Measurements from ENCODE around the gene PLET1. TPM values are rescaled to one million over a fixed set of nuclear protein-coding genes. Genes with fewer than 3 reads are reported as not detected.

The PLET1 gene
- total RNA-seq, 1 donor from 2014 or later: not detected

DNA sequence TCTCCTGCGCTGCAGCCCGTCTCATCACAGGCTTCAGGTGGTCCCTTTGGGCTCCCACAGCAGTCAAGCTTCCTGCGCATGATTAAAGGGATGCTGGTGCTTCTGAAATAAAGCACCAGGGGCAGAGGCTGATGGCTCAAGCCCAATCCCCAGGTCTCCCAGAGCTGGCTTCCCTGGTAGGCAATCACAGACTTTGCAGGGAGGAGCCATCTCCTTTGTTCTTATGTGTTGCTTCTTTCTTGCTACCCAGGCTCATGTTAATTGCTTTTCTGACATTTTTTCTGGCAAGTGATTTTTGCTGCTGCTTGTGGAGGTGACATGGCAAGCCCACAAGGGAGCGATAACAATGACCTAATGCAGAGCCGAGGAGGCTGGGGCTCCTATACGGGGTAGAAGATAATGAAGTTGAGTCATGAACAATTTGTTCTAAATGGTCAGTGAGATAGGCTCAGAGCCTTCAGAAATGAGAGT lies 25.2 kb upstream of the PLET1 start:
- DNase-seq (ENCODE audit: extremely low read depth, low read depth, low spot score): no peak

DNA sequence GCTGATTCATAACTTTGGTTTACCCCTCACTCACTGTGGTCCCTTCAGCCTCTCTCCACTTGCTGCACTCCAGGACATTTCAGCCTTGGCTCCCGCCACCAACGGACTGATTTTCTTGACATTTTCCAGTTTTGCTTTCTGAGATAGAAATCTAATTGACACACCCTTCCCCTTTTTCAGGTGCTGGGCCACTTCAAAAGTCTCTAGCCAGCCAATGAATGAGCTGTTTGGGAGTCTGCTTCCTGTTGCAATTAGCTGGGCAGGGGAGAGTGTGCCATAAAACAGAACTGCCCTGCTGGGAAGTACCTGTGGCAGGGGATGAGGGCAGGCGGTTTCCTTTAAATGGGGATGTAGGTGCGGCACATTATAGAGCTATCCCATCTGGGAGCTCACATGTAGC lies 21.1 kb upstream of the PLET1 start:
- no peak for DNase-seq (ENCODE audit: extremely low read depth, low read depth, low spot score)

DNA sequence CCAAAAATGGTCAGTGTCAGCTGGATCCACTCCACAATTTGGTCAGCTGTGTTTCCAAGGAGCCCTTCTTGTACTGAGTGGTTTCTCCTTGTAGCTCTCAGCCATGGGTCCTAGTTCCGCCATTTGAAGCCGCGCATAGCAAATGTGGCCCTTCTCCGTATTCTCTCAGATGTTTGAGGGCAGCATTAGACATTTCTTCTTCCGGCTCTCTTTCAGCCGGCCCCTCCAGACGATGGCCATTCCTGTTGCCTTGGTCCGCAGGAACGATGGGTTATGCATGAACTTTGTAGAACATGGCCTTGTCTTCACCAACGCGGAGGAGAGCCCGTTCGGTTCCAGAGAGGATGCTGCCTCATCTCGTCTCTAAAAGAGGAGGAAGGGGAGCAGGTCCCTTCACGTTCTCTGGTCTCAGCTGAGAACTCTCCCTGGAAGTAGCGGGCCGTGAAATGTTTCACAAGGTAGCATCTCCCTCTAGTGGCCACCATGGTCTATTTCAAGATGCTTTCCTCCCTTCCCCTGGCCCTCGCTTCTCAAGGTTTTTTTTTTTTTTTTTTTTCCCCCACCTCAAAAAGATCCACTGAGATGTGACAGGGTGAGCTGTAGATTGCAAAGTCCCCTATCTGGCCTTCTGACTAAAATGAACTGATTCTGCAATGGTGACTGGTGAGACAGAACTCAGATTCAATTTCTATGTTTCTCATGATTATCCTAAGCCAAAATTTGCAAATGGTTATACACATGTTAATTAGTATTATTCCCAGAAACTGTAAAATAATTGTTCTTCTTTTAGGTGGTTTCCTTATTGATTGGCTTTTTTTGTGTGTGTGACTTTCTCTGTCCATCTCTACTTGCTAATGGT lies 19.8 kb upstream of the PLET1 start:
- peak; percentile 51 for DNase-seq (ENCODE audit: extremely low read depth, low read depth, low spot score)

DNA sequence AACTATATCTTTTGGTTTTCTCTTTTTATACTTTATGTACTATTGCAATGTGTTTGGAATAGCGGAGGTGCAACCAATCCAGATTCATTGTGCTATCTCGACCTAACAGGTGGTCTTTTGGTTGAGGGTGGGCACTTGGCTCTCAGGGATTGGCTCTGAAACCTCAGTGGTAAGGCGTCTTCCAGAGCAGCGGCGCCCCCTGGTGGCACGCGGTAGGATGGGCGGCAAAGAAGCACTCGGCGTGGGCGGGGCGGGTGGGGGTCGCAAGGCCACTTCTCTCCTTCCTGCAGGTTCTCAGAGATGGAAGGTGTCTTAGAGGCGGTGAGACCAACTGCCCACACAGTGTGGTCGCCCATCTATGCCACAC lies 19.2 kb upstream of the PLET1 start:
- no peak for DNase-seq (ENCODE audit: extremely low read depth, low read depth, low spot score)

DNA sequence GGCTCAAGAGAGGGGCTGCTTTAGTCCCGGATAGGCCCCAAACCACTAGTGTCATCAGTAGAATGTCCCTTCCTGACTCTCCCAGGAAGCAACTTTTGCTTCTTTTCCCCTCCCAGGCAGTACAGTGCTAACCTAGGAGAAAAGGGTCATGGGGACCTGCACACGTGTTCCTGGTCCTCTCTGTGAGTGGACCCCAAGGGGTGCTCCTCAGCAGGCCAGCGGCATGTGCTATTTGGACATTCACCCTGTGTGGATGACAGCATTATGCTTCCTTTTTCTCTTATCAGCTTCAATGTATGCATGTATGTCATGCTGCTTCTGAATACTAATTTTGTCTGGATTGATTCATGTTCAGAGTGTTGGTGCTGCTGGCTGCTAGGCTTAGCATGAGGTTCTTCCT lies 18.1 kb upstream of the PLET1 start:
- no peak for DNase-seq (ENCODE audit: extremely low read depth, low read depth, low spot score)

DNA sequence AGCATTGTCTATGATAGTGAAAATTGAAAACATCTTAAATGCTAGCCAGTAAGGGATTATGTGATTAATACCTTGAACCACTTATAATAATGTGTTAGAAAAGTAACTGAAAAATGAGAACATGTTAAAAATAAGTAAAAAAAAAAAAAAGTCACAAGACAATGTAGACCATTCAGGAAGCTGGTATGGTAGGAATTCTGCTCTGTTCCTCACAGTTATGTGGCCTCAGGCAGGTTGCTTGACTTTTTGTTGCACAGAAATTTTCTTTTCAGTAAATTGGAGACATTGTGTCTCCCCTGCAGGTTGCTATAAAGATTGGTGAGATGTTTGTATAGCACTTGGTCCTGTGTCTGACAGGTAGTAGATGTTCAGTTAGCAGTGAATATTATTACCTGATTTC lies 17.3 kb upstream of the PLET1 start:
- DNase-seq (ENCODE audit: extremely low read depth, low read depth, low spot score): no peak

DNA sequence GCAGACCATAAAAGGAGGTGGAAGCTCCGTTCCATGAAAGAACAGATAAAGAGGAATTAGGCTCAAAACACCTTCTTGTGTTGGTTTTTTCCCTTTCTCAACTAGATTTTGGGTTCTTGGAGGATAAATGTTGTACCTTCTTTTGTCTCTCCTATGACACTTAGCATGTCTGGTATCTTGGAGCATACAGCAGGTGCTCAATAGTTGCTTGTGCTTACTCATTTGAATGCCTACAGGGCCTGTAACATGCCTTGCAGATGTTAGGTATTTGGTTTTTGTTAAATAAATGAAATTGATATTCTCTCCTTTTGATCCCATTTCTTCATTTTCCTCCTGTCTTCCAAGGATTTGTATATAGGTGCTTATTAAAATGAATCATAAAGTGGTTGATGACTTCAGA lies 16.4 kb upstream of the PLET1 start:
- DNase-seq (ENCODE audit: extremely low read depth, low read depth, low spot score): no peak

DNA sequence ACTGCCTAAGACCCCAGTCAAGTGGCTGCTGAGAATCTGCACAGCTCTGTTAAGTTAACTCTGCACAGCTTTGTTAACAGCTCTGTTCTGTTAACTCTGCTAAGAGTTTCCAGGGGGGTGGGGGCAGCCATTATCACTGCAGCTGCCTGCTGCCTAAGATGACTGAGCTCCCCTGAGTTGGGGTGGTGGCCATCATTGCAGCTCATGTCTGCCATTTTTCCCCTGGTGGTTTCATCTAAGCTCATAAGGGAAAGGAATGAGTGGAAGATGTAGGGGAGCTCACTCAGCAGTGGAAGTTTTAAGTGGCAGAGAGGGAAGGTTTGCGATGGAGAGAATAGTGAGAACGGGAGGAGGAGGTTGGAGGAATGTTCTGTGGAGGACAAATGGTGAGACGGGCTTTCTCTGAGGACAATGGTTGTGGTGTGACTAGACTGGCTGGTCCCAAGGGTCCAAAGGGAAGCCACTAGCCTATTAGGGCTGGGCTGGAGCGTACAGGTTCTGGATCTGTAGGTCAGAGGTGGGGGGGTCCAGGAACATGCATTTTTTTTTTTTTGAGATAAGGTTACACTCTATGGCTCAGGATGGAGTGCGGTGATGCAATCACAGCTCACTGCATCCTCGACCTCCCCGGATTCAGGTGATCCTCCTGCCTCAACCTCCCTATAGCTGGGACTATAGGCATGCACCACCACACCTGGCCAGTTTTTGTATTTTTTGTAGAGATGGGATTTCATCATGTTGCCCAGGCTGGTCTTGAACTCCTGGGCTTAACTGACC lies 13.5 kb upstream of the PLET1 start:
- DNase-seq (ENCODE audit: extremely low read depth, low read depth, low spot score): no peak

DNA sequence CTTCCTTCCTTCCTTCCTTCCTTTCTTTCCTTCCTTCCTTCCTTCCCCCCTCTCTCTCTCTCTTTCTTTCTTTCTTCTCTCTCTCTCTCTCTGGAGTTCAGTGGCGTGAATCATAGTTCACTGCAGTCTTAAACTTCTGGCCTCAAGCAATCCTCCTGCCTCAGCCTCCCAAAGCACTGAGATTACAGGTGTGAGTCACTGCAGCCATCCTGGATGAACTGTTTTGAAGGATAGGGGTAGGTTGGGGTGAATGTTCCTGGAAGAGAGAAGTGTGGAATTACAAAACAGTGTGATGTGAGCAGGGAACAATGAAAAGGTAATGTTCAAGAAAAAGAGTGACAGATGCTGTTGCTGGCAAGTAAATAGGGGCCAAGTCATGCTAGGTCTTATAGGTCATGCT lies 12.4 kb upstream of the PLET1 start:
- DNase-seq (ENCODE audit: extremely low read depth, low read depth, low spot score): no peak

DNA sequence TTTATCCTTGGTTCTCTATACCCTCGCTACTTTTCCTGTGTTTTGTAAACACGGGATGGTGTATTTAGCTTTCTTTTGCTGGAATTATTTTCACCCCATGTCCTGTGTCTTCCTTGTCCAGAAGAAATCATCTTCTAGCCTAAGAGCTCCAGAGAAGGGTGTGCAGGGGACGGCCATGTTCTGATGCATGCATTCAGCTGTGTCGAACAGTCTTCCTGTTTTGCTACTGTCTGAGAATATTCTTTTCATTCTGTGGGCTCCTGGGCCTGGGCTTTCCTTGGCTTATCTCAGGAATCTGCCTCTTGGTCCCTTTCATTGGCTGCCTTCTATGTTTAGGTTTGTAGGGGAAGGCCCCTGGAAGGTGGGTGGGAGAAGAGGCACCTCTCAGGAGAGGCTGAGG lies 10.6 kb upstream of the PLET1 start:
- DNase-seq (ENCODE audit: extremely low read depth, low read depth, low spot score): no peak

DNA sequence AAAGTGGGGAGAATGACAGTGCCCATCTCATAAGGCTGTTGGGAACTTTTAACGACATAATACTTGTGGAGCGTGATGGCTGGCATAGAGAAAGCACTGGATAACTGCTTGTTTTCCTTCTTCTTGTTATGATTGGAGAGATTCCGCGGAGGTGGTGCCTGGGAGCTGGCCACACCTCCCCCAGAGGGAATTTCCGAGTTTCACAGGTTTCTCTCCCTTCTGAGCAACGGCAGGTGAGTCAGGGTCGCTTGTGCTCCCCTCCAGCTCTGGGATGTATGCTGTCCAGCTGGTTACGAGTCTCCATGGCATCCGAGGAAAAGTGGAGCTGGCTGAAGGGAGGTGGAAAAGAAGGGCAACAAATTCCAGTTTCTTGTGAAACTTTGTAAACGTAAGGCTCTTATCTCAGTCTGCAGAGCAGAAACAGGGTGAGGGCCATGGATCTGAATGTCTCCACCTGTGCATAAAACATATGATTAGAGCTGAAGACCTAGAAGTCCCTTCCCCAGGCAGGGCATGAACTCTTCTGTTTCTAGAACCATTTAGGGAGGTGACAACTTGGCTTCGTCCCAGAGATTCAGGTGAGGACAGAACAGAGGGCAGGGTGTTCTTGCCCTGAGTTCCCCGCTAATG lies 10.0 kb upstream of the PLET1 start:
- DNase-seq (ENCODE audit: extremely low read depth, low read depth, low spot score): no peak

DNA sequence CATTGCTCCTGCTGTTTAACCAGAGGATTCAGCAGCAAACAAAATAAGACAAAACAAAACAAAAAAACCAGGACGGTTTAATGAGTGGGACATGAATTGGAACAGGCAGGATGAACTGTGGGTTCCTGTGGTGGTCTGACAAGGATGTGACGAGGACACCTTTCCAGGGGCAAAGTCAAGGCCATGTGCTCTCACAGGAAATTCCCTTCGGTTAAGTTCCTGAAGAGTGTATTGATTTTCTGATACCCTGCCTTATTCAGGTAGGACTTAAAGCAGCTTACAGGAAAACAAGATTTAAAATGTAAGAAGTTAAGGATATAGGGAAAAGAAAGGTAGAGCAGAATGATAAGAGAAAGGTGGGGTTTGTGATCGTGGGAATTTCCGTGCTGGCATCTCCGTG lies 8.5 kb upstream of the PLET1 start:
- no peak for DNase-seq (ENCODE audit: extremely low read depth, low read depth, low spot score)

DNA sequence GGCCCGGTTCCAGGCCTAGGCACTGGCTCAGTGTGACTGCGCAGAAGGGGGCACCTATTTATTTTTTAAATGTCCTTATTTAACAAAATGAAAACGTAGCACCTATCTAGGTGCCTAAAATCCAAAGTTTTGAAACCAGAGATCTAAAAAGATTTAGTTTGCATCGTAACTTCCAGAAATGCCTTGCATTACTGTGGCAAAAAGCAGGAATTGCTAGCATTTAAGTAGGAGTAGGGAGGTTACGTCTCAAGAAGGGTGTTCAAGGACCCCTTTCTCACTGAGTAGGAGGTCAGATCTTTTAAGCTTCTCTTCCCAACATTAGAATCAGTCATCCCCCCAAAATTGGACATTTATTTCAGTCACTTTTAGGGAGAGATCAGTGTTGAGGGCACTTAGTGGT lies 7.7 kb upstream of the PLET1 start:
- DNase-seq (ENCODE audit: extremely low read depth, low read depth, low spot score): no peak

DNA sequence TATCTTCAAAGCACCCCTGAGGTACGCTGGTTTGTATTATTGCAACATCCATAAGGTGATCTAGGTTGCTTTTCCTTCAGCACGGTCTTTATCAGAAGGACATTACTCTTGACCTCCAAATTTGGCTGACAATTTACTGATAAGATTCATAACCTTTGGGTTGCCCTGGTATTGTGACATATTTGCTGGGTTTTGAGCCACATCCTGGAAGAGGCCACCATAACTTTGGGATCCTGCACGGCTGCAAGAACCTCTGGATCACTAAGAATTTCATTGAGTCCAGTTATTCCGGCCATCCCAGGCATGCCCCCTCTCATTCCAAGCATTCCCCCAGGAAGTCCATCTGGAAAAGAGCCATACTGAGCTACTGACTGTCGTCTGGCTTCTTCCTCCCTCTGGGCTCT lies 6.5 kb upstream of the PLET1 start:
- no peak for DNase-seq (ENCODE audit: extremely low read depth, low read depth, low spot score)

DNA sequence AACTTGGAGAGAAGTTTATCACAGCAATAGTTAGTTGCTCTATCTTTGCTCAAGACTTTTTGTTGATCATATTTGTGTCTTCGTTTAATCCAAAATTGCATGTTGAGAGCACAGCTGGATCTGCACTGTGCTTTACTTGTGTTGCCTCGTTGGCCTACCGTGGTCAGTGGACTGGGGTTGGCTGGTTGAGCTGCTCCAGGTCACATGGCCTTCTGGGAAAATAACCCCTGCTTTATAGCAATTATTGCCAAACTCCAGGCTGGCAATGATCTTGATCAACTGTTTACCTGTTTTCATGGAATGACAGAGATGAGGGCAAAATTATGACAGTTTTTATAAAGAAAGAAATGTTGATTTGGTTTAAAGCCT lies 5.7 kb upstream of the PLET1 start:
- DNase-seq (ENCODE audit: extremely low read depth, low read depth, low spot score): no peak

DNA sequence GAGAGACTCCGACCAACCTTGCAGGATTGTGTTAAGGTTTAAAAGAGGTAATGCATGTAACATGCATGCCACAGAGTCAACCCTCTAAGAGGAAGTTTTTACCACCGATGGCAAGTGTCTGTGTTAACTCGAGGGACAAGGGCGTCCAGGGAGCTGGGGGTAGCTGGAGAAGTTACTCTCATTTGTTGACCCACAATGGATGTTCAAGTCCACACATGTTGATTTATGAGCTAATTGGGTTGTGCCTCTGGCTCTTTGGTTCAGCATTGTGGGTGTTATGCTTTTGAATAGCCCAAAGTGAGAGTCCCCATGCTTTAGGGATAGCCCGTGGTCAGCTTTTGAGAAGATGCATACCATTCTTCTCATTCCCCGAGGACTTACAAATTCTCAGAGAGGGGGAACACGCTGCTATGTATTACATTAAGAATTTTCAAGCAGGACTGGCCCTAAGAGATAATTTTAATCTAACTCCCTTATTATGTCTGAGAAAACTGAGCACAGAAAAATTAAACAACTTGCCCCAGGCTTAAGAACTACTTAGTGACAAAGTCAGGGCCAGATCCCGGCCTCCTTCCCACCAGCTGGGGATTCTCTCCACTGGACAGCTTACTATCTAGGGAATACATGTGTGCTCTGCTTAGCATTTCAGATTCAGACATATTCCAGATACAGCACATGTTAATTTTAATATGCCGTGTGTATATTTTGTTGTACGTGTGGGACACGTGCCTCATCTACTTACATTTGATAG lies 5.2 kb upstream of the PLET1 start:
- no peak for DNase-seq (ENCODE audit: extremely low read depth, low read depth, low spot score)

DNA sequence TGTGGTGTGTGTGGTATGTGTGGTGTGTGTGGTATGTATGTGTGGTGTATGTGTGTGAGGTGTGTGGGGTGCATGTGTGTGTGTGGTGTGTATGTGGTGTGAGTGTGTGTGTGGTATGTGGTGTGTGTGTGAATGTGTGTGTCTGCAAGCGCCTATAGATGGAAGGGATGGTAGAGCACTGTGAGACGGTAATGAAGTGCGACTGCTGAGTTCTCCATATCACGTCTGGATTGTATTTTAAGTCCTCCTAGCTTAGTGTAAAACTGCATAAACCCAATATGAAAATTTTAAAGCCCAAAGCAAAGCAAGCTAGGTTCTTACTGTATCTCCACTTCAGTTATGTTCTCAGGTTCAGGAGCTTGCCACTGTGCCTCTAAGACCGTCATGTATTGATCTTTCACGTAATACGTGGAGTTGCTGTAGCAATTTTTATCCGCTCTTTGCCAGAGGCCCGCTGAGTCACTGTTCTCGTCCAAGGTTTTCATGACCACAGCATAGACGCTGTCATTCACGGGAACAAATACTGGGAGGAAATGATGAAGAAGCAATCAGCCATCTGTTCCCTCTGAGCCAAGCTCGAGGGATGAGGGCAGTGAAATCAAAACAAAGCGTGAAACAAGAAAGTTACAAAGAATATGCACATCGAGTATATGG lies 5.5 kb downstream of the PLET1 start:
- peak; percentile 55 for DNase-seq (ENCODE audit: extremely low read depth, low read depth, low spot score)

DNA sequence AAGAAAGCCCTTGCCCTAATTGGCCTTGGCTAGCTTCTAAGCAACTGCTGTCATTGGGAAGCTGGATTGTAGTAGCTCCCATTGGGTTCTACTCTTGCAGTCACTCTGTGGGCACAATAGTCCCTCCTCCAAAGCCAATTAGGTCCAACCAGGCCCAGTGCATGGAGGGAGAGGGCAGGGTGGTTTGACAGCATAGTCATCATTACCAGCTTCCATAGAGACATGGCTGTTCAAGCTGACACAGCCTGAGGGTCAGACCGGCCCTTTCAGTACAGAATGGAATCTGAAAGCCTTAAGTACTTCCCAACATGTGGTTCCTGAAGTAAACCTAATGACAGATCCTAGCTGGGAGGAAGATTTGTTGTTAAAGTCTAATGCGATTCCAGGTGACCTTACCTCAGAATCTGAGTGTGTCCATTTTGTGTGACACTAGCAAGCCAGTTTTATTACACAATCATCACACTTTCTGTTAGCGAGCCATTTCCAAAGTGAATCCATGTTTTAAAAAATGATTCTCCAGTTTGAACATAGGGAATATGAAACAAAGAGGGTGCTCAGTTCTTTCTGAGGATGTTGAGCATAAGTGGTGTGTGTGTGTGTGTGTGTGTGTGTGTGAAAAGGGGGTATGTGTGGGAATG lies 6.9 kb downstream of the PLET1 start:
- DNase-seq (ENCODE audit: extremely low read depth, low read depth, low spot score): no peak

DNA sequence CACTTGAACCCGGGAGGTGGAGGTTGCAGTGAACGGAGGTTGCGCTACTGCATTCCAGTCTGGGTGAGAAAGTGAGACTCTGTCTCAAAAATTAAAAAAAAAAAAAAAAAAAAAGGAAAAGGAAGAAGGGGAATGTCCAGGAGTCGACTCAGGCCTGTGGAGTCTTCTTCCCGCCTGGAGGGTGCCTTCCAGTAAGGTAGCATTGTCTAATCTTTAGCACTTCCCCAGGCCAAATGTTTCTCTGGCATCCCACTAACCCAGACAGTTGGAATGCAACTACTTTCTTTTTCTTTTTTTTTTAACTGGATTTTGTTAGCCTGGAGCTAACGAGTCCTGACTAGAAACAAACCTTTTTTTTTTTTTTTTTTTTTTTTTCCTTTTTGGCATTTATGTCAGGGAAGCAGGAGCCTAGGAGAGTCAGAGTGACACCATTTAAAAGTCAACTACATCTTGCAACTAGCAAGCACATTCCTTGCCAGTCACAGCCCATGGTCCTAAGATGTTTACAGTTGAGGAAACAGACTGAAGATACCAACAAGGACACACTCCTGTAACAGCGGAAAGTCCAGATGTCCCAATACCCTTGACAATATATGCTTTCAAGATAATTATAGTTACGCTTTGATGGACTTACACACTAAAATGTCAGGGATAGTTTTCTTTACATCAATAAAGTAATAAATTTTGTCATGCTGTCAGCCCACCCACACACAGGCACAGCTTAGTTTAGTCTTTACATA lies 10.6 kb downstream of the PLET1 start:
- DNase-seq (ENCODE audit: extremely low read depth, low read depth, low spot score): no peak
